ENCODE results near the gene DTNB.

The DTNB gene

DNA sequence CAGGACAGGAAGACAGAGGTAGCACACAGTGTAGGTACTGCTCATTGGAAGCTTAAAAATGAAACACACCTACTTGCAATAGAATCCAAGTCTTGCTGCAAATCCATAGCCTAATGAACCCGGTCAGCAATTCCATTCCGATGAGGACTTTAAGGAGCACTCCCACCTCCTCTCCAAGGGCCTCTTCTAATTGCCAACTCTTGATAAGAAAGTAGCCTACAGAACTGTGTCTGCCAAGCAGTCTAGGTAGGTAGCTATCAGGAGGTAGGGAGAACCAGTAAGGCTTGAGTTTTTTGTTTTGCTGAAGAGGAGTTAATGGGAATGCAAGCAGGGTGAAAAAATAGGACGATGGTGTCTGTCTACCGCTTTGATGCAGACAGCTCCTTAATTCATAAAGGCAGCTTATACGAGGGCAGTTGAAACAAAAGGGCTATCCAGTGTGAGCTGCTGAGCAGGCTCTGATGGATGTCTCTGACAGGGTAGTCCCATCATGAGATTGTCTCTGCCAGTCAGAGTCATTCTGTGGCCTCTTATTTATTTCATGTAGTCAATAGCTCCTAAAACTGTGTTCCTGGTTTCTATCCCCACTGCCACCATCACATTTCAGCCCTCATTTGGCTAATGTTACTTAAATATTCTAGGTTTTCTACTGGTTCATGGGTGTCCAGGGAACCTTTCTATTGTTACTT is 176.0 kb downstream of the DTNB start:
- DNase-seq (ENCODE audit: low spot score) = no peak

DNA sequence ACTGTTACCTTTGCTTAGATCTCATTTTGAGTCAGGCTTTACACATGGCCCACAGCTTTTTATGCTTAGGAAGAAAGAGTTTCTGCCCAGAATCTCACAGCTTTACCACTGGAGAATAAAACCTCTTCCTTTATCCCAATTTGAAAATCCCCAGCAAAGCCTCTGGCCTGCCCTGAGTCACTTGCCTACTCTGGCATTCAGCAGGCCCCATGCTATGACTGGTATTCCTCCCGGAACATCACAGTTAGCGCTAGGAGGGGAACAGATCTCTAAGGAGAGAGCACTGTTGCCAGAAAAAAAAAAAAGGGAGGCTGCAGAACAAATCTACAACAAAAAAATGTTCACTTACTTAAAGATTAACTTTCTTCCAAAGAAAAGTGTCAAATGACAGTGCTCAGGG is 178.8 kb downstream of the DTNB start:
- DNase-seq (ENCODE audit: low spot score) = no peak

DNA sequence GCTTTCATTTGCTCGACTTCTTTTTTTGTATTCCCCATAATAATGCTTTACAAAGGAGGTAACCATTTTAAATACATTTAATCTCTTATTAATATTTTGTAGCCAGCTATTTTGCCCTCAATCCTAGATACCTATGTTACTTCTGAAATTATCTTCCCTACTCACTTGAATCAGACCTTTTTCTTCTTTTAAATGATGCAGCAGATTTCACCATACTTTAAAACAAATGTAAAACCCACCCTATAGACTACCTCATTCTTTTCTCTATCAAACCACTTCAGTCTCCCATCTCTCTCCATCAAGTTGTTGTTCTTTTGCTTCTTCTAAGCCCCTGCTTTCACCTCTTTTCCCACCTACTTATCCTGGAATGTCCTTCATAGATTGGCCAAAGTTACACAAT is 180.2 kb downstream of the DTNB start:
- DNase-seq (ENCODE audit: low spot score) = no peak

DNA sequence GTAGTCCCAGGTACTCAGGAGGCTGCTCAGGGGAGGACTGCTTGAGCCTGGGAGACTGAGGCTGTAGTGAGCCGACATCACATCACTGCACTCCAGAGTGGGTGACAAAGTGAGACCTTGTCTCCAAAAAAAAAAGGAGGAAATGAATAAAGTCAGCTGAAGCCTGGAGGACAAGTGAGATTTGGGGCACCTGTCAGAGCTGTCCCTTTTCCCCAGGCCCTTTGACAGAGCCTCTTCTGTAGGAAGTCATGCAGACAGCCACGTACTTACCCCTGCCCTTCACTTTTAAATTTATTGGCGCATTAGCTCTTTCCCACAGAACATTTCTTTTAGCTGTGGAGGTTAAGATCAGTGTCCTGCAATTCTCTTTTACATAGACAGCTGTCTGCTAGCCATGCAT is 180.7 kb downstream of the DTNB start:
- no peak for DNase-seq (ENCODE audit: low spot score)

DNA sequence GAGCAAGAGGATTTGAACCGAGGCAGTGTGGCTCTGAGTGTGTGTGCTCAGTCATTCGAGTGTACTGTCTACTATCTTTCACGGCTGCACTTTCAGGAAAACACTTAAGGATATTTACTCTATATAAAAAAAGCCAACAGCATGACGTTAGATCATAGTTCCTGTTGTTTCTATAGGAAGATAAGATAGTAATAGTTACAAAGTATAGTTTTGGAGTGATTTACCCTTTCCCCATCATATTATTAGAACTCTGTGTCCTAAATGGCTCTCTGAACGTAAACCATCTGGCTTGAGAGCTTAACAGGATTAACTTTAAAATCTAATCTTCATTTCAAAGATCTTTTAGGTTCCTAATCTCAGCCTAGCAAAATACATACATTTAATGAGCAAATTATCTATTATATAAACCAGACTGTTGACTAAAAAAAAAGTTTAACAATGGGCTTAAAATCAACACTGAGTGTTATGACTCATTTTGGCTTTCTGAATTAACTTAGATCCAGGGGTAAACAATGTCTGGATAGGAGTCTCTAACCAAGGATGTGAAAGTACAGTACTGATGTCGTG is 181.3 kb downstream of the DTNB start:
- peak; percentile 23 for DNase-seq (ENCODE audit: low spot score)

DNA sequence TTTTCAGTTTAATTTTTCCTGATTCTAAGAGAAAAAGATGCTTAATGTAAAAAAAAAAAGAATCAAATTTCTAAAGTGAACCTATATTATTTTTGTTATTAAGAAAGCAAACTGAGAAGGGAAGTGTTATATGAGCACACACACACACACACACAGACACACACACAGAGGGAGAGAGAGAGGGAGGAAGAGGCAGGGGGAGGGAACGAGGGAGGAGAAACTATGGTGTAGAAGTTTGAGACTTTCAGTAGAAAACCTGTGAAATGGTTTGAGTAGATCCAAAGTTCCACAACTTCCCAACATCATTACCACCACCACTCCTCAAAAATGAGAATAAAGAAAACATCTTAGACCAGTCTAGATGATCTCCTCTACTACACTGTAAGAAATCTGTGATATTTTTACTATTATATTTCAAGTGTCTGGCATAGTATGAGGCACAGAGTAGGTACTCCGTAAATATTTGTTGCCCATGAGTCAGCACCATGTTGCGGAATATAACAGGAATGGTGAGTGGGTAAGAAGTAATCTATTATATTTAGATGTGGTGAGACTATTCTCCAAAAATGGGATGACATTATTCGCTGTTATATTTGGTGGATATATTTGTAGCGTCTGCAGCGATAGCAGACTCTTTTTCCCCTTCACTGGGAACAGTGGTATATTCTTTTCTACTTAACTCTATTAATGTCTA is 182.2 kb downstream of the DTNB start:
- no peak for DNase-seq (ENCODE audit: low spot score)

DNA sequence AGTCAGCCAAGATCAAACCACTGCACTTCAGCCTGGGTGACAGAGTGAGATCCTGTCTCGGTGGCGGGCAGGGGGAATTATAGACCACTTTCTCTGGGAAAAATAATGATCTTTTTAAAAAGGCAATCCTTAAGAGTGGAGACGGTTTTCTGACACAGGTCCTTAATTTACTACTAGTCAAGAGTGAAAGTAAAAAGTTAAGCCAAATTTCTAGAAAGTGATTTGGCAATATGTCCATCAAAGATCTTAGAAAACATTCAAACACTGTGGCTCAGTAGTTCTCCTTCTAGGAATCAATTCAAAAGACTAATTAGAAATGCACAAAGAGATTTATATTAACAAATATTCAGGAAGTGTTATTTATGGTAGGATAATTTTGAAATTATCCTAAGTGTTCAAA is 183.2 kb downstream of the DTNB start:
- no peak for DNase-seq (ENCODE audit: low spot score)

DNA sequence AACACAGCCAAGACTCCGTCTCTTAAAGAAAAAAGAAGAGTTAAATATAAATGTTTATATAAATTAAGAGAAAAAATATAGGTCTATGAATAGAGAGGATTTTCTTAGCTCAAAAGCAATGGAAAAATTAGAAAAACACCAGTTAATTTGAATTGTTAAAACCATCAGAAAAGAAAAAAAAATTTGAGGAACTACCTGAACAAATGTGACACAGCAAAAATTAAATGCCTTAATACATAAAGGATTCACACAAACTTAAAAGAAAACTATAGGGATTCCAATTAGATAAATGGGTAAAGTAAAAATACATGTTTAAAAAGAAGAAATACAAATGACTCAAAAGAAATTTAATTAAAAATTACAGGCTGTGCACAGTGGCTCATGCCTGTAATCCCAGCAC is 183.7 kb downstream of the DTNB start:
- no peak for DNase-seq (ENCODE audit: low spot score)

DNA sequence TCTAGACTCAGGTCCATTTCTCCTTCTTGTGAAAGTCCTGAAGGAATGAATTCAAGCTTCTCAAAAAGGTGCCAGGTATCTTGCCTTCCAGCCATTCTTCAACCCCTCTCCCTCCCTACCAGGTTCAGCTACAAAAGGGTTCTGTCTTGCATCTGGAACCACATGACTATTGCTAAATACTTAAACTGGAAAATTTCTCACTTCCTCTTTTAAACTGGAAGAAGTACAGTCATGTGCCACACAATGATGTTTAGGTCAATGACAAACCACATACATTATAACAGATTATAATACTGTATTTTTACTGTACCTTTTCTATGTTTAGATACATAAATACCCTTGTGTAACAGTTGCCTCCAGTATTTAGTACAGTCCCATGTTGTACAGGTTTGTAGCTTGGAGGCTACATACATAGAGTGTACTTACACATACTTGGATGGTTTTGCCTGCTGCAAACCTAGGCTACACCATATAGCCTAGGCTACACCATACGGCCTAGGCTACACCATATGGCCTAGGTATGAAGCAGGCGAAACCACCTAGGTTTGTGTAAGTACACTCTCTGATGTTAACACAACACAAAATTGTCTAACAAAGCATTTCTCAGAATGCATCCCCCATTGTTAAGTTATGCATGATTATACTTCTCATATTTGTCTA is 189.6 kb downstream of the DTNB start:
- DNase-seq (ENCODE audit: low spot score) = no peak

DNA sequence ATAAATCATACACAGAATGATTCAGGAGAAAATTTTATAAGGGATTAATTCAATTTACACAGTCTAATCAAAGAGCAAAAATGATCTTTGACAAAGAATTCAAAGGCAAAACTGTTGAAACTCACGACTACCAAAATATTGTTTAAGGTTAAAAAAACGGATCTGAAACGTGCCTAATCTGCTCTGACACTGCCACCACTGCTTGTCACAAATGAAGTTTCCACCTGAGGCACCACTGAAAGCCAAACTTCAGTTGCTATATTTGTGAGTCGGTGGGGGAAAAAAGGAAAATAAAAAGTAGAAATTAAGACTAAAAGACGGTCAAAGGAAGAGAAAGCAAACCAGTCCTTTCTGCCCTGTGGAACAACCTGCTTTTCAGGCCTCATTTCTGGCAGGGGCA is 191.0 kb downstream of the DTNB start:
- DNase-seq (ENCODE audit: low spot score) = no peak

DNA sequence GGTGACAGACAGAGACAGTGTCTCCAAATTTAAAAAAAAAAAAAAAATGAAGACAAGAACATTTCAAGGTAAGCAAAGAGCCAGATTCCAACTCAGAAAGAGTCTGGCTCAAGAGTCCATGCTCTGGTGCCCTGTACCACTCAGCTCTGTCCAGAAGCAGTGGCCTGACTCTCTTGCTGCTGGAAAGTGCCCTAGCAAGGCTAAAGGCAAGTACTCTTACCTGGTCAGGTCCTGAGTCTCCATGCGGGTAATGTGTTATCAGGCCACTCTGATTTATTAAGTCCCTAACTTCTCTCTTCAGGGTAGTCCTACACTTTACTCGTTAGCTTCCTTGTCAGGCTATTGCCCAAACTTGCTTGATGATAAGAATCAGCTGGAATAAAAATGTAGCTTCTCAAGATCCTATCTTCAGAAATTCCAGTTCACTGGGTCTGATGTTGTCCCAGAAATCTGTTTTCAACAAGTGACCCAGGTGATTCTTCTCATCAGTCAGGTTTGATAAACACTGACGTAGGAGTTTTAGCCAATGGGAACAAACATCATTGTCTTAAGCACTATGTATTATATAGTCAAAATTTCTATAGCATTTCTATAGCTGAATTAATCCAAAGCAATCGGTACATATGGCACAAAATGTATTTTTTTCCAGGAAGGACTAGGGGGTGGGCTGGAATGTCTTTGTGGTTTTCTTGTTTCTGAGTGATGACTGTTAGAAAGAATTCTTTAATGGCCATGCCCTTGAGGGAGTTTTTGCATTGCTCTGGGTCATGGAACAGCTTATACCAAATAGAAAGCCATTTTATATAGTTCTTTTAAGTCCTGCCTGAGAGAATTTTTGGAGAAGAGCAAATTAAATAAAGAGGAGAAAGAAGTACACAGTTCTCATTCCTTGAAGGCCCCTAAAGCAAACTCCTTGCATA is 191.7 kb downstream of the DTNB start:
- DNase-seq (ENCODE audit: low spot score) = no peak

DNA sequence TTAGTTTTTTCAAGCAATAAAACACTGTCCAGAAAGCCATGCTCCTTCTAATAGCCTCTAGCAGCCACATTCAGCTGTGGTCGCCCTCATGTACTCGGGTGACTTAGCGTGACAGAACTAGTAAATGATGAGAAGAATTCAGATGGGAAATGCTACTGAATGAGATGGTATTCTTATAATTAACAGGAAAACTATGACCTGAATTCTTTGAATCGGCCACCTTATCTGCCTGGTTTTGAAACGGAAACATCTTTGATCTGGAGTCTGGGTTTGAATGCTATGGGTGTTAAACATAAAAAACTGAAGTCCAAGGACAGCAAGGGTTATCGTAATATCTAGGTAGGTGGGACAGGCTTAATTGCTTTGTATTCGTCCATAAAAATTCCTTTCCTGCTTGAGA is 192.8 kb downstream of the DTNB start:
- DNase-seq (ENCODE audit: low spot score) = no peak

DNA sequence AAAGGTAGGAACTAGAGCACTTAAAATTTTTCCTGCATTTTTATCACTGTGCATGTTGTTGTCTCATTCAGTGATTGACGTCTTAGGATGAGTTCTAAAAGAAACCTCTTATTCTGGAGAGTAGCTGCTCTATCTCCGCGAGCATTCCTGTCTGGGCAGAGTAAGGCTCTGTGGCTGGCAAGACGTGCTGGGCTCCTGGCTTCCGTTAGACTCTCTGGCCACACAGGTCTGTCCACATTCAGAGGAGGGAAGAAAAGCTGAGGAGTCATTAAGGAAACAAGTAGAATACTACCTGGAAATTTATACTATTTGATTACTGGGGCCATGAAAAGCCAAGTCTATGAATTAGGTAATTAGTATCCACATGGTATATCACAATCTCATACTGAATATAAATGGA is 193.6 kb downstream of the DTNB start:
- no peak for DNase-seq (ENCODE audit: low spot score)

DNA sequence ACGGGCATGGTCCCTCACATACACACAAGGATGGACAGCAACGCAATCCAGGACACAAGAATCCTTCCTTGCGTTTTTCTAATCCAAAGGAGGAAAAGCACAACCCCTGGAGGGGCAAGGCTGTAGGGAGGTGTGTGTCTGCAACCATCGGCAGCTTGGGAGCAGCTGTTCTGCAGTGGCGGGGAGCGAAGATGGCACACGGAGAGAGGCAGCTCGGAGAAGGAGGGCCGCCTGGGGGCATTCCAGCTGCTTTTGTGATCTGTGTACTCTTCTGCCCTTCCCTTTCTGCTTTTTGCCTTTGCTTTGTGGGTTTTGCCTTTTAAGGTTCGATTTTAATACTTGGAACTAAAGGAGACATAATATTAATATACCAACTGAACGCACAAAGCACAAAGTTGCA is 194.6 kb downstream of the DTNB start:
- DNase-seq (ENCODE audit: low spot score) = no peak

DNA sequence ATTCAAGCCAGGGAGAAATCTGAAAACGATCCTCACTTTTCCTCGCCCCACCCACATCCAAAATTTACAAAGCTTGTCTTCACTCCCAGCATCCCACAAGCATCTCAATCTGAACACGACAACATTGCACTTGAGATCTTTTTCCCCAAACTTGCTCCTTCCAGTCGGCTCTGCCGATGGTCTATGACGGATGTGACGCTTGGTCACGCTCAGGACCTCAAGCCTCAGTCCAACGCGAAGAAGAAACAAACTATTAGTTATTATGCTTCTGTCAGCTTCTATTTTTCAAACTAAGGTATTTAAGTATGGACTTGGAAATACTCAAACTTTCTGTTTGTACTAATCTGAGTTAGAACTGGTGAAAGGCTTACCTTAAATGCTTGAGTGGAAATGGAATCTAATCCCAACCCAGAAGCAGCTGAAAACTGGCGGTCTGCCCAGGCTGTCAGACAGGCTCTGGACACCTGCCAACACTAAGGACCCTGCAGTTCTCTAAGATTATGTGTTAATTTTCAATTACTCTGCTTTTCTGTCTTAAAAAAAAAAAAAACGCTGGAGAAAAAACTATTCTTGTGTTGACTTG is 199.5 kb downstream of the DTNB start:
- DNase-seq (ENCODE audit: low spot score) = no peak

DNA sequence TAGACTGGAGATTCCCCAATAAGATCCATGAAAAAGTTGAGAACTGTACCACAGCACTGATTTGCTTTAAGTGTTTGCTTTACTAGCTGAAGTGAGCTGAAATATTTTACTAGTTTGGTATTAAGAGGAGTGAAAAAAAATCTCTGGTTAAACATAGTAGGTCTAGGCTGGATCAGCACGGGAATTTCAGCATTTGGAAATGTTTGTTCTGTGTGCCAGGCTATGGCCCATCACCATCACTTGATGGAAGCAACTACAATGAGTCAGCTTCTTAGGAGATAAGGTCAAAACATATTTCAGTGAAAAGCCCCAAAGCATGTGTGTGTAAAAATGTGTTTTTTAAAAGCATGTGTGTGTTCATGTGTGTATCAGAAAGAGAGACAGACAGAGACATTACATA is 200.2 kb downstream of the DTNB start:
- DNase-seq (ENCODE audit: low spot score) = no peak

DNA sequence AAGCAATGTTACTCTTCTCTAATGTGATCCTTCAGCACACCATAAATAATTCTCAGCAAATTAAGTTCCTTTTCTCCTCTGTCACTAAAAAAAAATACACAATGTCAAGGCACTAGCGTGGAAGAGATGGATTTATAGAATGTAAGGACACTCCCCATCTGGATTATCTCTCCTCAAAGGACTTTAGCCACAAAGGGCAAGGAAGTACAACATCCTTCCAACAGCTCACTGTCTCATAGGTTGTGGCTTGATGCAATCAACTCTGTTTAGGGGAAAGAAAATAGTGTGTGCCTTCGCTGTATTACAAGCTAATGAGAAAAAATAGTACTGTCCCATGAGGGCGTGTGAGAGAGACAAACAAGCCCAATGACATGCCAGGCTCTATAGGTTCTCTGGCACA is 202.6 kb downstream of the DTNB start:
- DNase-seq (ENCODE audit: low spot score) = no peak

DNA sequence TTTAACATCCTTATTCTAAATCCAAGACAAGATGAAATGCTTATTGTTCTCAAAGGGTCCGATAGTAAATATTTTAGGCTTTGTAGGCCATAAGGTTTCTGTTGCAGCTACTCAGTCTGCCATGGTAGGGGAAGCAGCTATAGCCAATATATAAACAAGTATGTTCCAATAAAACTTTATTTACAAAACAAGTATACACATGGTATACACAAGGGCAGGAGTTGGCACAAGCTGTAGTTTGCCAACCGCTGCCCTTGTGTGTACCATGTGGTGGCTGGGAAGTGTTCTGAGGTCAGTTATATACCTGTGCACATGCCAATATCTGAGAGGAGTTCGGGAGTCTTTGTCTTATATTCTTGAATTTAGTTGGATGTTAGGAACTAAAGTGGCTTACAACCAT is 205.6 kb downstream of the DTNB start:
- no peak for DNase-seq (ENCODE audit: low spot score)

DNA sequence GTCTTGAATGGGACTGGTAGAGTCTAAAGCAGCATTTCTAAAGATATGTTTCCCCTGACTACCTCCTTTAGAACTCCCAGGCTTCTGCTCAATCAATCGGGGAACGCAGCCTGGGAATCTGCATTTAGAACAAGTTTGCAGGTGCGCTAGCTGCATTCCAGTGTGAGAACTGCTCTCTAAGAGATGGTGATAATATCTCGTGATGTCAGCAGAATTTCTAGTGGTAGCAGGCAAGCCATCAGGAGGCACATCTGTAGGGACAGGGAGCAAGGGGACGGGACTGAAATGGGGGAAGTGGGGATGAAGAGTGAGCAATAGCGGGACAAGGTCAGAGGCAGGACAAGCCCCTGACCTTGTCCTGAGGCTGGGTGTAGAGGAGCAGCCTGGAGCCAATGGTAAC is 211.4 kb downstream of the DTNB start:
- no peak for DNase-seq (ENCODE audit: low spot score)

DNA sequence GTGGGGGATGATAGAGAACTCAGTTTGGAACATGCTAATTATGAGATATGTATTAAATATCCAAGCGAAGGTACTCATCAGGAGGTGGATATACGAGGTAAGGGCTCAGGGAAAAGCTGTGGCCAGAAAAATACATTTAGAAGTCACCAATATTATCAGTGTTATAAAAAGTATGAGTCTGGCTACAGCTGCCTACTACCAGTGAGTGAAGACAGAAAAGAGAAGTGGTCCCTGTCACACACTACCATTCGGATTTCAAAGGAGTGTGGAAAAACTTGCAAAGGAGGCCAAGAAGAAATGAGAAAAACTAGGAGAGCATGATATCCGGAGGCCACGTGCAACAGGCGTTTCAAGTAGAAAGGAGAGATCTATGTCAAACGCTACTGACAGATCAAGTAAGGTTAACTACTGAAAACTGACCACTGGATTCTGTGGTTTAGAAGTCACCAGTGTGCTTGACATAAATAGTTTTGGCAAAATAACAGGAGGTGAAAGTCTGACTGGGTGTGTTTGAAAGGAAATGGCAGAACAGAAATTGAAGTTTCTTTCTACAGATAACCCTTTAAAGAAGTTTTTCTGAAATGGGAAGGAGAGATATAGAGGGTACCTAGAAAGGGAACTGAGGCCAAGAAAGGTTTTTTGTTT is 213.0 kb downstream of the DTNB start:
- DNase-seq (ENCODE audit: low spot score) = no peak

Data from AG08396 (cell line).